SW480 (cell line): ENCODE measurements around the gene TTLL11.
"Not testable (repeated sequence)": the region's sequence is repeated elsewhere in the genome, so short reads cannot be mapped to it uniquely, and the experiment has no call there.

Source experiments
- DNase-seq: peaks from one replicate; pipeline ENCODE4 v3.0.0-alpha.2; 2016; ENCODE audit warnings: low spot score

TTLL11 gene

GRCh38 chr9:122125158-122125508, 32.0 kb upstream of the TTLL11 start:
- peak; percentile 65 for DNase-seq

DNA sequence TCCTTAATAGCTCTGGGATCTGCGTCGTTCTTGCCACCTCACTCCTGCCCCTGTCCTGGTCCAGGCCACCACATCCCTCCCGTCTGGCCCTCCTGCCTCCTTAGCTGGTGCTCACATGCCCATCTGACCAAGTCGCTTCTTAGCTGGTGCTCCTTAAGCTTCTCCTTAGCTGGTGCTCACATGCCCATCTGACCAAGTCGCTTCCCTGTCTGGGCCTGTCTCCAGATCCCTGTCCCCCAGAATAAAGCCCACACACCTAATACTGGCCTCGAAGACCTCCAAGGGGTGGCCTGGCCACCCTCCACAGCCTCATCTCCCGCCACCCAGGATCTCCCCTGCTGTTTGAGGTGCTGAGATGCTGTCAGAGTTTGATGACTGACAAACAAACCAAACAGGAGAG, 31.4 kb upstream of the TTLL11 start:
- DNase-seq = no peak

DNA sequence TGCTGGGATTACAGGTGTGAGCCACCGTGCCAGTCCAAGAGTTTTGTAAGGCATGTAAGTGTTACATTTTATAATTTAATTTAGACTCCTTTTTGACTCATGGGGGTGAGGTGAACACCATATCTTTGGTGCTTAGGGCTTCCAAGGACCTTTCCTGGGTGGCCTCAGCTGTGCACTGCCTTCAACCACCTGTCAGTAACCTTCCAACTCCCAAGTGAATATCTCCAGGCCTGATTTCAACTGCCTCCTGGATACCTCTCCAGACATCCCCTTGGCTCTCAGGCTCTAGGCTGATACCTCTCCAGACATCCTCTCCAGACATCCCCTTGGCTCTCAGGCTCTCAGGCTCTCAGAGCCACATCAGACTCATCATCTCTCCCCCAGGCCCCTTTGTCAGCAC, 30.9 kb upstream of the TTLL11 start:
- no peak for DNase-seq

- DNase-seq = peak; percentile 39
Measured at GRCh38 chr9:122122903-122123632, 30.0 kb upstream of the TTLL11 start.

- no peak for DNase-seq
Measured at GRCh38 chr9:122122468-122122867, 29.4 kb upstream of the TTLL11 start.

DNA sequence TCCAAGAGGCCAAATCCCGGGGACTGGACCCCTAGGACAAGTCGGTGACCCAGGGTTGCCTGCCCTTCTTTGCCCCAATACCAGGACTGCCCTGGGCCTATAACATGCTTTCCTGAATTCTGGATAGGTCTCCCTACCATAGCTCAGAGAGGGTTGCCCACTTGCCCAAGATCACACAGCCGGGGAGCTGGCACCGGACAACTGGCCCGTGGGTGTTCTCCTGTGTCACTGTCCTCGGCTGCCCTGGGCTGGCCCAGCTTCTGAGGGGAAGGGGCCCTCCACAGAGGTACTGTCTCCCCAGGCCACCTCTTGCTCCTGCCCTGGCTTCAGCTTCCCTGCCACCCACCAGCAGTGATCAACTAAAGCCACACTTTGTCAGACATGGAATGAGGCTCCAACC, 28.8 kb upstream of the TTLL11 start:
- DNase-seq = no peak

DNA sequence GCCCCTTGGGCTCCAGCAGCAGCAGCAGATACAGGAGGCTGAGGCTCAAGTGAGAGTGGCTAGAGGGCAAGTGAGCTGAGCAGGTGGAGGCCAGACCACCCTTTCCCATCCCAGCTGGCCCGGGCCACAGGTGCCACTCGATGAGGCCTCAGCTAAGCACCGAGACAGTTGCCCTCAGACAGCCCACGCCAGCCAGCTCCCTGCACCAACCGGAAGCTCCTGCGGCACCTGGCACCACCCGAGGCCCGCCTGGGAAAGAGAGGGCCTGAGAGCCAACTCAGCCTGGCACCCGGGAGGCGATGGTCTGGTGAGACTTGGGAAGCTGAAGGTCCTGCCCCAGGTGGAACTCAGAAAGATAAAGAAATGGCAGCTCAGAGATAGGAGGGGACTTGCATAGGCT, 28.3 kb upstream of the TTLL11 start:
- DNase-seq = no peak

- no peak for DNase-seq
Measured at GRCh38 chr9:122120316-122121071, 27.4 kb upstream of the TTLL11 start.

GRCh38 chr9:122119721-122120120, 26.6 kb upstream of the TTLL11 start:
- no peak for DNase-seq

DNA sequence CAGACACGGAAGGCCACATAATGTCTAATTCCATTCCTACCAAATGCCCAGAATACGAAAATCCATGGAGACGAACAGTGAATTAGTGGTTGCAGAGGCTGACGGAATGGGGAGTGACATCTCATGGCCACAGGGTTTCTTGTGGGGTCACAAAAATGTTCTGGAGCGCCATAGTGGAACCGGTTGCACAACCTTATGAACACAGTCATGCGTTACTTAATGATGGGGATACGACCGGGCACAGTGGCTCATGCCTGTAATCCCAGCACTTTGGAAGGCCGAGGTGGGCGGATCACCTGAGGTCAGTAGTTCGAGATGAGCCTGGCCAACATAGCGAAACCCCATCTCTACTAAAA, 26.0 kb upstream of the TTLL11 start:
- no peak for DNase-seq

GRCh38 chr9:122118343-122119165, 25.4 kb upstream of the TTLL11 start:
- no peak for DNase-seq

DNA sequence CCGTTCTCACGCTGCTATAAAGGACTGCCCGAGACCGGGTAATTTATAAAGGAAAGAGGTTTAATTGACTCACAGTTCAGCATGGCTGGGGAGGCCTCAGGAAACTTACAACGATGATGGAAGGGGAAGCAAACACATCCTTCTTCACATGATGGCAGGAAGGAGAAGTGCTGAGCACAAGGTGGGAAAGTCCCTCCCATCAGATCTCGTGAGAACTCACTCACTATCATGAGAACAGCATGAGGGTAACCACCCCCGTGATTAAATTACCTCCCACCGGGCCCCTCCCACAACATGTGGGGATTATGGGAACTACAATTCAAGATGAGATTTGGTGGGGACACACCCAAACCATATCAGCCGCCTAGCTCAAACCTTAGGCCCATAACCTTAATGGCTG, 24.1 kb upstream of the TTLL11 start:
- not testable (repeated sequence) for DNase-seq

DNA sequence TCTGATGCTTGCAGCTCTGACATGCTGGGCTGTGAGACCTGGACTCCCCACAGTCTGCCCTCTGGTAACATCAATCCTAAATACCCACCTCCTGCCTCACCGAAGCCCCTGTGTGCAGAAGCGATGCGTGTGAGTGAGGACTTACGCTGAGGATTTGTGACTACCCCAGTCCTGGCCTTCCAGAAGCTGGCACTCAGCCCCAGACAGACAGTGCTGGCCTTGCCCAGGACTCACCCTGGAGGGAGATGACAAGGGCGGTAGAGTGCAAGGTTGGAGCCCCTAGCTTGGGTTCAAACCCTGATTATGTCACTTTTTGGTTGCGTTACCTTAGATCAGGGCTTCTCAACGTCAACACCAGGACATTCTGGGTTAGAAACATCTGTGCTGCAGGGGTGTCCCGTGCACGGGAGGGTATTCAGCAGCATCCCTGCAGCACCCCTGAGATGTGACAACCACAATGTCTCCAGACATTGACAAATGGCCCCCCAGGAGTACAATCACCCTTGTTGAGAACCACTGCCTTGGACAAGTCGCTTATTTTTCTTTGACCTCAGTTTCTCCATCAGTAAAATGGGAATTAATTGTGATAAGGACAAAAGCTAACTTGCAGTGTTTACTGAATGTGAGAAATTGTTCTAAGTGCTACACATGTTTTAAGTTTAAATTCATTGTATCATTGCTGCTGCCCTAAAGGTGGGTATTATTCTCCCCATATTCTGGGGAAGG, 23.5 kb upstream of the TTLL11 start:
- no peak for DNase-seq

- no peak for DNase-seq
Measured at GRCh38 chr9:122116040-122116439, 22.9 kb upstream of the TTLL11 start.

DNA sequence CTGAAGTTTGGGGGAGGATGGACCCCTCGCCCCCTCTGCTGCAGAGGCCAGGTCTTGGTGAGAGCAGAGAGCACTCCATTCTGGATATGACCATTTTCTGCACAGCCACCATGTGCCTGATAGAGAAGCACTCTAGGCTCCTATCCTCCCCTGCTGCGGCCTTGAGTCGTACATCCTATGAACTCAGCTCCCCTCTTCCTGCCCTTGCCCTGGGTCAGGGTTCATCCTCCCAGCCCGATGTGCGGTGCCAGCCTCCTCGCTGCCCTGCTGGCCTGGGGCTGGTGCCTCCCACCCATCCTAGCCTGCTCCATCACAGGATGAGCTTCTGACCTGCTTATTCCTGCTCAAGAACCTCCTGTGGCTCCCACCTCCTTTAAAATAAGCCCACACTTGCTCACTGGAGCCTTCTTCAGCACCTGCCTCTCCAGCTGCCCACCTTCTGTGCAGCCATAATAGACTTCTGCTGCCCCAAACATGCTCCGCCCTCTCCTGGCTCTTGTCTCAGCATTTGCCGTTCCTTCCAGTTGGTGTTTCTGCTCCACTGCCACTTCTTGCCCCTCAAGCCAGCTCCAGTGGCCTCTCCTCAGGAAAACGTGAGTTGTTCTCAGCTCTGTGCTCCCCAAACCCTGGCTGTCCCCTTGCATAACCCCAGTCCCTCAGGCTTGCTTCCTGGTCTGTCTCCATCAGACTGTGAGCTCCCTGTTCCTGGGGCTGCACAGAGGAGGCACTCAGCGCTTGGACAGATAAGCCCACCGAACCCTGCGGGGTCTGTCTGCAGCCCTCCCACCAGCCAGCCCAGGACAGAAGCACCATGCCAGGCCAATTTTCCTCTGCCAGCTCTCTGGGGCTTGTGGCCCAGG, 22.3 kb upstream of the TTLL11 start:
- DNase-seq = no peak

GRCh38 chr9:122113574-122113973, 20.5 kb upstream of the TTLL11 start:
- no peak for DNase-seq

DNA sequence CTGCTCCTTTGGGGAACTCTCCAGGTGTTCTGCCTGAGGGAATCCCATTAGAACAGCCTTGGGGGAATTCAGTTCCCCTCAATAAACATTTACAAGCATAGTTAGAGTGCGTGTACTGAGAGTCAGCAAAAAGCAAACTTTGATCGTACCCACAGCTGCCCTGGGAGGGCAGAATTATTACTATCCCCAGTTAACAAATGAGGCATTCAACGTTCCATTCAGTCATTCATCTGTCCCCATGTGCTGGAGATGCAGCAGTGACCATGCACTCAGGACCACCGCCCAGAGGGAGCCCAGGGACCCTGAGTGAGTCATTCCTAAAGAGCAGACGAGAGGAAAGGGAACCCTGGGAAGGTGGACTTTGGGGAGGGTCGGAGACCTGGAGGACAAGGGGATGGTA, 19.1 kb upstream of the TTLL11 start:
- no peak for DNase-seq

GRCh38 chr9:122111413-122112085, 18.4 kb upstream of the TTLL11 start:
- no peak for DNase-seq

GRCh38 chr9:122110100-122110833, 17.2 kb upstream of the TTLL11 start:
- DNase-seq = no peak
